GM12873 (cell line): Measurements from ENCODE around the gene PIWIL4.

Experiments
- CTCF ChIP-seq: IDR thresholded peaks from 2 replicates; pipeline ENCODE4 v1.5.1; 2012; ENCODE audit warnings: low read depth, mild to moderate bottlenecking, moderate library complexity, low read length, control low read depth; ENCODE audit not compliant: insufficient read depth; ENCODE audit errors: missing control alignments

The PIWIL4 gene

GRCh38 chr11:94528551-94528950, 38.6 kb upstream of the PIWIL4 start:
- no peak for TF ChIP-seq CTCF

- no peak for TF ChIP-seq CTCF
These were observed 35.0 kb upstream of the PIWIL4 start for GRCh38 chr11:94532211-94532610.

- no peak for TF ChIP-seq CTCF
These were observed 34.0 kb upstream of the PIWIL4 start for GRCh38 chr11:94533206-94533605.

GRCh38 chr11:94533696-94534630, 33.2 kb upstream of the PIWIL4 start:
- no peak for TF ChIP-seq CTCF

- TF ChIP-seq CTCF = no peak
These were observed 30.8 kb upstream of the PIWIL4 start for GRCh38 chr11:94536386-94536785.

GRCh38 chr11:94537031-94537600, 30.1 kb upstream of the PIWIL4 start:
- no peak for TF ChIP-seq CTCF

GRCh38 chr11:94539420-94539819, 27.7 kb upstream of the PIWIL4 start:
- no peak for TF ChIP-seq CTCF
